Activated CD4-positive, alpha-beta T cell treated with anti-CD3 and anti-CD28 coated beads for 36 hours (primary cell): ENCODE results near the gene KIAA1614. TPM values are rescaled to one million over a fixed set of nuclear protein-coding genes. Genes with fewer than 3 reads are reported as not detected.

Source experiments
- ATAC-seq: fragments of 200-7000 bp; cut with Tn5 transposase; one replicate; pipeline ENCODE4 v1.10.0; 2021; ENCODE audit warnings: mild to moderate bottlenecking, moderate library complexity
- CTCF ChIA-PET: fragments of 350-600 bp; sonication (Branson Sonifier 250); formaldehyde crosslinking; loops from one replicate; lab custom pipeline; 2021; ENCODE audit warnings: antibody characterized with exemption; lab: Charles Lee
- POLR2A ChIA-PET: fragments of 350-600 bp; sonication (Branson Sonifier 250); formaldehyde crosslinking; loops from one replicate; lab custom pipeline; 2021; ENCODE audit warnings: antibody characterized with exemption, inconsistent platforms; lab: Charles Lee
- DNase-seq: peaks from one replicate; pipeline ENCODE4 v3.0.0-alpha.2; 2020
- H3K27ac Mint-ChIP-seq: one replicate; pipeline ENCODE4 v1.8.0; 2021; ENCODE audit warnings: mixed read lengths
- H3K27me3 Mint-ChIP-seq: one replicate; pipeline ENCODE4 v1.8.0; 2021; ENCODE audit warnings: mixed read lengths
- H3K36me3 Mint-ChIP-seq: one replicate; pipeline ENCODE4 v1.8.0; 2021; ENCODE audit warnings: low read depth, mixed read lengths
- H3K4me1 Mint-ChIP-seq: one replicate; pipeline ENCODE4 v1.8.0; 2021; ENCODE audit warnings: mixed read lengths
- H3K4me3 Mint-ChIP-seq: one replicate; pipeline ENCODE4 v1.8.0; 2021; ENCODE audit warnings: mild to moderate bottlenecking, moderate library complexity, mixed read lengths
- H3K9me3 Mint-ChIP-seq: one replicate; pipeline ENCODE4 v1.8.0; 2021; ENCODE audit warnings: low read depth, mixed read lengths
- intact Hi-C, 2 experiments: fragments of 100-400 bp; cut with DNase I in 1 of 2; cut with micrococcal nuclease in 1 of 2; formaldehyde crosslinking; loops; one replicate each; pipeline versions ENCODE4 v1.14.2 to v1.15.1; 2022 to 2024; cut with DNase I, micrococcal nuclease
- total RNA-seq, 2 experiments: library from RNA; stranded (reverse); gene quantifications; one replicate each; pipeline ENCODE4 v1.2.3, GENCODE V29; 2021

KIAA1614 gene
- total RNA-seq, 2 experiments from 2014 or later, result 0.09 TPM; not detected in 1

GRCh38 chr1:180926164-180926981, 13.7 kb downstream of the KIAA1614 start:
- intact Hi-C loops, result no loop called here
- ChIA-PET POLR2A (no interaction called here), CTCF (interaction anchor here (0.6 to 1.6 kb wide), 4 partner anchors 10 to 45 kb away, joined by 3 to 4 read pairs (median 4); no protein-coding TSS in a partner anchor)
- H3K36me3 Mint-ChIP-seq, result no peaks in the 10 kb centered on the region
- H3K4me3 Mint-ChIP-seq, result no peak overlapping the region
- H3K9me3 Mint-ChIP-seq, result no peaks in the 10 kb centered on the region
- no peaks in the 10 kb centered on the region for H3K27me3 Mint-ChIP-seq
- no peaks in the 10 kb centered on the region for H3K4me1 Mint-ChIP-seq
- peak; percentile 18 for DNase-seq
- no peak overlapping the region for H3K27ac Mint-ChIP-seq
- ATAC-seq, result peak; percentile 36

DNA sequence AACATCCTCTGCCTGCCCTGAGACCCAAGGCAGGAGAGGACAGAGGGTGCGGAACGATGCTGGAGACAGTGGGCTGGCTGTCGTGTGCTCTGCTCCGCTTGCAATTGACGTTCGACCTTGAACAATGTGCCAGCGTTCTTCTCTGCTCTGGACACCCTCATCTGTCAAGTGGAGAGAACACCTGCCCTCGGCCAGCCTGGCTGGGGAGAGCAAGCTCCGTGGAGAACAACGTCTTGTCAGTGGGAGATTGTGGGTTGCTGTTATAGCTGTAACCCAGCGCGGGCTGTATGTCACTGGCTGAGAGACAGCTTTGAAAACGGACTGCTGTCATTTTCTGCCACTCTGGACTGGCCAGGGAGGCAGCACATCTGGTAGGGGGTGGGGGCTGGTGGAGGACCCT, 14.7 kb downstream of the KIAA1614 start:
- H3K27me3 Mint-ChIP-seq, result no peaks in the 10 kb centered on the region
- no peaks in the 10 kb centered on the region for H3K9me3 Mint-ChIP-seq
- H3K4me3 Mint-ChIP-seq, result no peak overlapping the region
- H3K4me1 Mint-ChIP-seq, result no peaks in the 10 kb centered on the region
- no peak for ATAC-seq
- ChIA-PET CTCF (interaction anchor here (1.2 kb wide), 1 partner anchor 12 kb away, joined by 4 read pairs; no protein-coding TSS in a partner anchor), POLR2A (no interaction called here)
- no peak overlapping the region for H3K27ac Mint-ChIP-seq
- intact Hi-C loops, result no loop called here
- H3K36me3 Mint-ChIP-seq, result no peaks in the 10 kb centered on the region
- no peak for DNase-seq

- no peaks in the 10 kb centered on the region for H3K4me1 Mint-ChIP-seq
- DNase-seq (no peak), ATAC-seq (no peak)
- H3K27ac Mint-ChIP-seq, result no peak overlapping the region
- POLR2A ChIA-PET, result no interaction called here
- H3K9me3 Mint-ChIP-seq, result no peaks in the 10 kb centered on the region
- intact Hi-C loops, result no loop called here
- no peaks in the 10 kb centered on the region for H3K36me3 Mint-ChIP-seq
- CTCF ChIA-PET, result no interaction called here
- H3K4me3 Mint-ChIP-seq, result no peak overlapping the region
- no peaks in the 10 kb centered on the region for H3K27me3 Mint-ChIP-seq
These were observed 15.1 kb downstream of the KIAA1614 start for GRCh38 chr1:180927841-180928240.

DNA sequence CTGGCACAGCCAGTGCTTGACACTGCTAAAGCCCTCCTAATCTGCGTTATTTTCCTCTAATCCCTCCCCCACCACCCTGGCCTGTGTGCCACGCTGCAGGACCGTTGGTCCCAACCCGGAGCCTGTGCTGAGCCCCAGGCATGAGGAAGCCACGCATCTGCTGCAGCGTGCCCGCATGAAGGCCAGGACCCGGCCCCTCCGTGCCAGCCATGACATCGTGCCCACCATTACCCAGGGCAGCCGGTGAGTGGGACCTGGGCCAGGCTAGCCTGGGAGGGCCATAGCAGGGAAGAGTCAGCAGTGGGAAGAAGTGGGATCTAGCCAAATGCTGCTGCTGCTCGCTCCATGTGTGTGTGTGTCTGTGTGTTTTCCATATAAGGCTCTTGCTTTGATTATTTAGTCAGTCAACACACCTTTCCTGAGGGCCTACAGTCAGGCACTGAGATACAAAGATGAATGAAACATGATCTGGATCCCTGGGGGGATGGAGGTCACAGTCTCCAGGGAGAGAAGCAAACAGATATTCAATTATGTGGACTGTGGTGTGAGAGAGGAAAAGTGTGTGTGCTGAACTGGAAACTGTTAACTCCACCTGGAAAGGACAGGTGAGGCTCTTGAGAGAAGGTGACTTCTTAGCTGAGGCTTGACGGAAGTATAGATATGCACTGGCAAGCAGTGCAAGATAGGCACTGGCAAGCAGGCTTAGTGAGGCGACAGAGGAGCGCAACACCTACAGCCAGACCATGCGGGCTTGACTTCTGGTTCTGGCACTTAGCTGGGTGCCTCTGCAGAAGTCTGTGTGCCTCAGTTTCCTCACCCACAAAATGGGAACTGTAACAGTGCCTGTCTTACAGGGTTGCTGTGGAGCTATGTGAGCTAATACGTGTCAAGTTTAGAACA, 15.9 kb downstream of the KIAA1614 start:
- ATAC-seq (no peak), DNase-seq (no peak)
- Mint-ChIP-seq H3K9me3 (no peaks in the 10 kb centered on the region), H3K27ac (no peak overlapping the region), H3K4me1 (no peaks in the 10 kb centered on the region), H3K27me3 (no peaks in the 10 kb centered on the region), H3K4me3 (no peak overlapping the region), H3K36me3 (no peaks in the 10 kb centered on the region)
- ChIA-PET CTCF (interaction anchor here (0.6 kb wide), 1 partner anchor 89 kb away, joined by 3 read pairs; no protein-coding TSS in a partner anchor), POLR2A (no interaction called here)
- intact Hi-C loops, result no loop called here

- intact Hi-C loops, result no loop called here
- DNase-seq (no peak), ATAC-seq (no peak)
- Mint-ChIP-seq H3K4me1 (no peaks in the 10 kb centered on the region), H3K27me3 (no peaks in the 10 kb centered on the region), H3K9me3 (no peaks in the 10 kb centered on the region), H3K36me3 (no peaks in the 10 kb centered on the region), H3K4me3 (no peak overlapping the region), H3K27ac (no peak overlapping the region)
- POLR2A ChIA-PET, result no interaction called here
- CTCF ChIA-PET, result interaction anchor here (0.6 kb wide), 1 partner anchor 89 kb away, joined by 3 read pairs; no protein-coding TSS in a partner anchor
These were observed 16.7 kb downstream of the KIAA1614 start for GRCh38 chr1:180929389-180929788.

DNA sequence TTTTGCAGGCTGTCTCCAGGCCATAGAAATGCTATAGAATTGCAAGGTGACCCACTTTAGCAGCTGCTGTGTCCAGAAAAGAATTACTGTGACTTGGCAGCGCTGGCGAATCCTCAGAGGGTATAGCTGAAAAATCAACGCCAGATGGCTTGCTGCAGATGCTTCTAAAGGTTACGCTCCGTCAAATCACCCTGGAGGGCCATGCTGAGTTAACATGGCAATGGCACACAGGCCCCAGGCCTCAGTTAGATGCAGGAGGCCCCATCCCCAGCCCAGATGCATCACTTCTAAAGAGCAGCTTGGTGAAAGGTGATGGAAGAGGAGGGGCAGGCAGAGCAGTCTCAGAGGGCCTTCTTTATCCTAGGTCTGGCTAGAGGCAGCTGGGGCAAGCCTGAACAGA, 18.0 kb downstream of the KIAA1614 start:
- ATAC-seq (no peak), DNase-seq (no peak)
- no peaks in the 10 kb centered on the region for H3K9me3 Mint-ChIP-seq
- no peaks in the 10 kb centered on the region for H3K4me1 Mint-ChIP-seq
- H3K36me3 Mint-ChIP-seq, result no peaks in the 10 kb centered on the region
- intact Hi-C loops, result no loop called here
- no peak overlapping the region for H3K27ac Mint-ChIP-seq
- CTCF ChIA-PET, result interaction anchor here (1.7 kb wide), 1 partner anchor 493 kb away, joined by 5 read pairs; no protein-coding TSS in a partner anchor
- no peak overlapping the region for H3K4me3 Mint-ChIP-seq
- POLR2A ChIA-PET, result no interaction called here
- no peaks in the 10 kb centered on the region for H3K27me3 Mint-ChIP-seq

GRCh38 chr1:180931529-180931928, 18.8 kb downstream of the KIAA1614 start:
- Mint-ChIP-seq H3K27ac (no peak overlapping the region), H3K27me3 (no peaks in the 10 kb centered on the region), H3K36me3 (no peaks in the 10 kb centered on the region), H3K9me3 (no peaks in the 10 kb centered on the region), H3K4me3 (no peak overlapping the region), H3K4me1 (no peaks in the 10 kb centered on the region)
- ChIA-PET CTCF (interaction anchor here (1.7 kb wide), 1 partner anchor 492 kb away, joined by 5 read pairs; no protein-coding TSS in a partner anchor), POLR2A (no interaction called here)
- intact Hi-C loops, result no loop called here
- DNase-seq (no peak), ATAC-seq (no peak)

DNA sequence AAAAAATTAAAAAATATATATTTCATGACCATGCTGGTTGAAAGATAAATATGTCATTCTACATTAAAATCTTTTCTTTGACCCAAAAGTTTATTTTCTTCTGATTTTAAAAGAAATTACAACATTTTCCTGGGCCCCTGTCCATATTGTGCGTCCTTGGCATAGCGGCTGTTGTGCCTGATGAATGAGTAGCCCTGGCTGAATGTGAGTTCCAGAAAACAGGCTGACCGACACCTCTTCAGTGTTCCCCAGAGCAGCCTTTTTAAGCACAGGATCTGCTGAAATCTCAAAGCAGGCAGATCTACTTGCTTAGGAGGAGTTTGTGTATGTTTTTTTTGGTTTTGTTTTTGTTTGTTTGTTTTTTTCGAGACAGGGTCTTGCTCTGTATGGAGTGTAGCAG, 19.7 kb downstream of the KIAA1614 start:
- H3K4me3 Mint-ChIP-seq, result no peak overlapping the region
- intact Hi-C loops, result no loop called here
- no peaks in the 10 kb centered on the region for H3K9me3 Mint-ChIP-seq
- DNase-seq, result no peak
- POLR2A ChIA-PET, result no interaction called here
- H3K36me3 Mint-ChIP-seq, result no peaks in the 10 kb centered on the region
- CTCF ChIA-PET, result no interaction called here
- H3K27ac Mint-ChIP-seq, result no peak overlapping the region
- H3K27me3 Mint-ChIP-seq, result no peaks in the 10 kb centered on the region
- ATAC-seq, result no peak
- no peaks in the 10 kb centered on the region for H3K4me1 Mint-ChIP-seq

DNA sequence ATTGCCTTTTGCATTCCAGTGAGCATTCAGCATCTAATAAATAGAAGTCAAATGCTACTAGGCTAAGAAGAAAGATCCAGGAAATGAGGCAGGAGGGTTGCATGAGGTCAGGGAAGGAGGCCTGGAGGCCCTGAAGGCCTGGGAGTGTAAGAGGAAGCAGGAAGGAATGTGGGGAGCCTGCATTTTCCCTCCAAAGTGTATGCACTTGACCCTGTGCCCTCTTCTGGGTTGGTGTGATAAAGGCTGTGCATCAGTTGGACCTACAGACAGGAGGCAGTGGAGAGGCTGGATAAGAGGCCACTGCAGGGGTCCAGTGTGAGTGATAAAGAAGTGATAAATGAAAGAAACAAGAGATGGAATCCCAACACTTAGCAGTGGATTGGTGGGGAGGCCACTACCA, 20.4 kb downstream of the KIAA1614 start:
- ChIA-PET CTCF (no interaction called here), POLR2A (no interaction called here)
- intact Hi-C loops, result no loop called here
- DNase-seq (no peak), ATAC-seq (no peak)
- H3K36me3 Mint-ChIP-seq, result no peaks in the 10 kb centered on the region
- H3K27ac Mint-ChIP-seq, result no peak overlapping the region
- no peaks in the 10 kb centered on the region for H3K4me1 Mint-ChIP-seq
- H3K27me3 Mint-ChIP-seq, result no peaks in the 10 kb centered on the region
- H3K4me3 Mint-ChIP-seq, result no peak overlapping the region
- H3K9me3 Mint-ChIP-seq, result no peaks in the 10 kb centered on the region

- DNase-seq, result no peak
- Mint-ChIP-seq H3K4me3 (no peak overlapping the region), H3K36me3 (no peaks in the 10 kb centered on the region), H3K27me3 (peaks cover 2% of the 10 kb centered on the region), H3K27ac (no peak overlapping the region), H3K9me3 (no peaks in the 10 kb centered on the region), H3K4me1 (no peaks in the 10 kb centered on the region)
- no peak for ATAC-seq
- ChIA-PET CTCF (interaction anchor here (0.7 kb wide), 1 partner anchor 53 kb away, joined by 3 read pairs; no protein-coding TSS in a partner anchor), POLR2A (no interaction called here)
- intact Hi-C loops, result no loop called here
These were observed 21.9 kb downstream of the KIAA1614 start for GRCh38 chr1:180934563-180934962.

- intact Hi-C loops, result no loop called here
- Mint-ChIP-seq H3K4me1 (no peaks in the 10 kb centered on the region), H3K27ac (no peak overlapping the region), H3K4me3 (no peak overlapping the region), H3K36me3 (no peaks in the 10 kb centered on the region), H3K27me3 (peaks cover 2% of the 10 kb centered on the region), H3K9me3 (no peaks in the 10 kb centered on the region)
- DNase-seq (no peak), ATAC-seq (no peak)
- ChIA-PET CTCF (interaction anchor here (0.7 kb wide), 1 partner anchor 54 kb away, joined by 3 read pairs; no protein-coding TSS in a partner anchor), POLR2A (no interaction called here)
These were observed 22.8 kb downstream of the KIAA1614 start for GRCh38 chr1:180935326-180936109.
